ENCODE results near the gene SGF29.

DNA sequence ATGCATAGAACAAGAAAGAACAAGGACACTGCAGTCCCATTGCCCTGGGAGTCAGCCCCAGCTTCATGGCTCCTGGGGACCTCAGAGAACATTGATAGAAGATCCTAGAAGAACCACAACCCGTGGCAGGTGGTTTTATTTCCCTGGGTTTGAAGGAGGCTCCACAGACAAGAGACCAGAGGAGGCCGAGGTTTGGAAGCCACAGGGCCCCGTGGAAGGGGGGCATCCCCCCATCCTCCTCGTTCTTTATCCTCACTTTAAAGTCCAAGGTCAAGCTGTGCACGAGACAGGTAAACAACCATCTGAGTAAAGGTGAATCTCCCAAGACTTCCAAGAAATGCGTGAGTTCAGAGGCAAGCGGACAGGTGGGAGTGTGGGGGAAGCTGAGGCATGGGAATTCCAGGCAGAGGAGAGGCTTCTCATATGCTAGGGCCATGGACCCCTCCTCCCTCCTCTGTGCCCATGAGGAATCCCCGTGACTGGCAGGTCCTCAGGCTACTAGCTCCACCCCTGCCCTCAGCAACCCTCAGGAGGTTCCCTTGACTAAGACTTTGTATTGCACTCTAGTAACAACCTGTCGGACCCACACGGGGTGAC, 57.0 kb downstream of the SGF29 start:
- TF ChIP-seq, protein P1, sequence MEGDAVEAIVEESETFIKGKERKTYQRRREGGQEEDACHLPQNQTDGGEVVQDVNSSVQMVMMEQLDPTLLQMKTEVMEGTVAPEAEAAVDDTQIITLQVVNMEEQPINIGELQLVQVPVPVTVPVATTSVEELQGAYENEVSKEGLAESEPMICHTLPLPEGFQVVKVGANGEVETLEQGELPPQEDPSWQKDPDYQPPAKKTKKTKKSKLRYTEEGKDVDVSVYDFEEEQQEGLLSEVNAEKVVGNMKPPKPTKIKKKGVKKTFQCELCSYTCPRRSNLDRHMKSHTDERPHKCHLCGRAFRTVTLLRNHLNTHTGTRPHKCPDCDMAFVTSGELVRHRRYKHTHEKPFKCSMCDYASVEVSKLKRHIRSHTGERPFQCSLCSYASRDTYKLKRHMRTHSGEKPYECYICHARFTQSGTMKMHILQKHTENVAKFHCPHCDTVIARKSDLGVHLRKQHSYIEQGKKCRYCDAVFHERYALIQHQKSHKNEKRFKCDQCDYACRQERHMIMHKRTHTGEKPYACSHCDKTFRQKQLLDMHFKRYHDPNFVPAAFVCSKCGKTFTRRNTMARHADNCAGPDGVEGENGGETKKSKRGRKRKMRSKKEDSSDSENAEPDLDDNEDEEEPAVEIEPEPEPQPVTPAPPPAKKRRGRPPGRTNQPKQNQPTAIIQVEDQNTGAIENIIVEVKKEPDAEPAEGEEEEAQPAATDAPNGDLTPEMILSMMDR (IDR thresholded peaks at IDR 0.05), result no peak
- no peak for TF ChIP-seq POLR2AphosphoS5 (IDR thresholded peaks at IDR 0.05)
- no peak for TF ChIP-seq POLR2A (IDR thresholded peaks at IDR 0.05)

Measured in breast epithelium (tissue), 3 donors.